ENCODE results near the gene PDGFB.

PDGFB gene

GRCh38 chr22:39238966-39239505 lies 5.7 kb downstream of the PDGFB start:
- no peak for DNase-seq

GRCh38 chr22:39238561-39238960 lies 6.2 kb downstream of the PDGFB start:
- DNase-seq: no peak

DNA sequence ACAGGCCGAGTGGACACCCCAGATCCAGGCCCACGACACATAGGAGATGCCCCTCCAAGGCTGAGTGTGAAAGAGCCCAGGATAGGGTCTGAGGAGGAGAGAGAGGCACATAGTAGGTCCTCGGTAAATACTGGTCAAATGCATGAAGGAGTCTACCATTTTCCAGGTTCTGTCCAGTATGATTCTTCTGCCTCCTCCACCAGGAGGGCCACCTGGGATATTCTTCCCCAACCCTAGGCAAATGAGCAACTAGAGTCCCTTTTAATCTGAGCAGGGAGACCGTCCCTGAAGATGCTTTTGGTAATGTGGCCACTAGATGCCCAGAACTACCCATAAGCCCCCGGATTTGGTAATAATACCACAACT lies 6.7 kb downstream of the PDGFB start:
- DNase-seq: no peak

- no peak for DNase-seq
These were observed 7.3 kb downstream of the PDGFB start for GRCh38 chr22:39237318-39238100.

DNA sequence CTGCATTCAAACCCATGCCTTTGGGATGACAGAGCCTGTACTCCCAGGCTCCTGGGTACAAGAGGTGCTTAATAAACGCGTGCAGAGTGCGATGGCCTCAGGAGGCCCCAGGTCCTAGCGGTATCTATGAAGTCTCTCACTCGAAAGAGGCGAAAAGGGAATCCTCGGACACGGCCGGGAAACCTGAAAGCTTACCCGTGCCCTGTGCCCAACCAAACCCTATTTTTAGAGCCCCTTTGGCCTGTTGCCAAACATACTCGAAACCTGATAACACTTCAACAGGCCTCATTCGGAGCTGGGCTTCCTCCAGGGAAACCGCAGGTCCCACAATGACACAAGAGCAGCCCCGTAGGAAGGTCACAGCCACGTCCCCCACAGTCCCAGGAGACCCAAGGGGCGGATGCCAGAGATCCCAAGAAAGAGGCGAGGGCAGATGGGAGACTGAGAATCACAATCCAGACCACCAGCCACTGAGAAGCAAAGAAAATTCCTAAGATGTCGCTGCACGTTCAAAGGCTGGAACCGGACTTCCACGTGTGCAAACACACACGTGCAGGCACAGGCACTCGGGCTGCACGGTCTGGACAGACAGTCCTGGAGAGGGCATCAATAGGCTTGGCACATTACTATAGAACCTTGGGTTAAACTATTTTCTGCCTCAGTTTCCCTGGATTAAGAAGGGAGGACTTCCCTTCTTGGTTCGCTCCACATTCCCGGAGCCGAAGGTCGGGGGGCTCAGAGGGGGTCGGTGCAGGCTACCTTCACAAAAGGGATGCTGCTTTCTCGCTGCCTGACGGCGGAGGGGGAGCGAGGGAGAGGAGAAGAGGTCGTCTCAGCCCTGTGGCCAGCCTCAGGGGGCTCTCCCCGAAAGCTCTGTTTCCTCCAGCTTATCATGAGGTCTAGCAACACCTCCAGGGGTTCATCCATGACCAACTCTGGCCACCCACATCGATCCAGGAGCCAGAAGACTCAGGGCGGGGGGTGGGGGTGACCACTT lies 8.2 kb downstream of the PDGFB start:
- DNase-seq: no peak

DNA sequence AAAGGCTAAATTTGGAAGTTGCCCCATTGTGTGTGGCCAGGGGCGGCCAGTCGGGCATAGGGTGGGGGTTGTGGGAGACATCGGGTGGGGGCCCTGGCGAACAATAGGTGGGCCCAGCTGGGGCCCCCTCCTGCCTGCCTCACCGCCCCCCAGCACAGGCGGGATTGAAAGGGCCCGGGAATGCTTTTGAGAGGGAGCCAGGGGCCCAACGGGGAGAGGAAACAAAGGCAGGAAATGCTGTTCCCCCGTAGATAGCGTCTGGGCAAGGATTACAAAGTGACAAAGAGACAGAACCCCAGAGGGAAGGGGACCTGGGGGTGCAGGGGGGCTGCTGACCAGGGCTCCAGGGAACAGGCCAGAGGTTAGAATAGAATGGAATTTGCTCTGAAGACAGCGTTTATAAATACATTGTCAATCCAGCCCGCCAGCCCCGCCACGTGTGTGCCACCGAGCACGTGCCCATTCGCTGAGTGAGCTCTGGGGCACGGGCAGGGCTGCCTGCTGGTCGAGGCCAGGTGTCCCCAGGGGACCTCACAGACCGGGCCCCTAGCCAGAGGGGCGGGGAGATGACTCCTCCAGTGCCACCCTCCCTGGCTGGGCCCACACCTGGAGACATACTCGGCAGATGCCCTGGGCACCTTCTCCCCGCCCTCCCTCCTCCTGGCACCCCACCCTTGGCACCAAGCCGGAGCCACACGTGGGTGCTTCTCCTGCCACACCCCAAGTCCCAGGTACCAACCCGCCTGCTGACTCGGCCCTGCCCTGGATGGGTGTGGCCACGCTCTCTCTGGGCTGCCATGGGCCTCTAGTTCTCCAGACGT lies 9.7 kb downstream of the PDGFB start:
- DNase-seq: no peak

DNA sequence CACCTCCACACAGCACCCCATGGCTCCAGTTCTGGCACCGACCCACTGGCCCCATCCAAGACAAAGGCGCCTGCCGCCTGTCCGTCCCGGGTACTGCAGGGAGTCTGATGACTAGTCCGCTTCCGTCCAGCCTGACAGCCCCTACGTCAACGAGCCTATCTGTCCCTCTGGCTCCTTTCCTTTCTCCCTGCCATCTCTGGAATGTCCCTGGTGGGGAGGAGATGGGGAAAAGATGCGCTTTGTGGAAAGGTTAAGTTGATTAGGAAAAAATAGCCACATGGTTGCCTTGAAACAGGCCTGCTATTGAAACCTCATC lies 10.4 kb downstream of the PDGFB start:
- DNase-seq: no peak

- DNase-seq: no peak
These were observed 10.9 kb downstream of the PDGFB start for GRCh38 chr22:39233710-39234471.

DNA sequence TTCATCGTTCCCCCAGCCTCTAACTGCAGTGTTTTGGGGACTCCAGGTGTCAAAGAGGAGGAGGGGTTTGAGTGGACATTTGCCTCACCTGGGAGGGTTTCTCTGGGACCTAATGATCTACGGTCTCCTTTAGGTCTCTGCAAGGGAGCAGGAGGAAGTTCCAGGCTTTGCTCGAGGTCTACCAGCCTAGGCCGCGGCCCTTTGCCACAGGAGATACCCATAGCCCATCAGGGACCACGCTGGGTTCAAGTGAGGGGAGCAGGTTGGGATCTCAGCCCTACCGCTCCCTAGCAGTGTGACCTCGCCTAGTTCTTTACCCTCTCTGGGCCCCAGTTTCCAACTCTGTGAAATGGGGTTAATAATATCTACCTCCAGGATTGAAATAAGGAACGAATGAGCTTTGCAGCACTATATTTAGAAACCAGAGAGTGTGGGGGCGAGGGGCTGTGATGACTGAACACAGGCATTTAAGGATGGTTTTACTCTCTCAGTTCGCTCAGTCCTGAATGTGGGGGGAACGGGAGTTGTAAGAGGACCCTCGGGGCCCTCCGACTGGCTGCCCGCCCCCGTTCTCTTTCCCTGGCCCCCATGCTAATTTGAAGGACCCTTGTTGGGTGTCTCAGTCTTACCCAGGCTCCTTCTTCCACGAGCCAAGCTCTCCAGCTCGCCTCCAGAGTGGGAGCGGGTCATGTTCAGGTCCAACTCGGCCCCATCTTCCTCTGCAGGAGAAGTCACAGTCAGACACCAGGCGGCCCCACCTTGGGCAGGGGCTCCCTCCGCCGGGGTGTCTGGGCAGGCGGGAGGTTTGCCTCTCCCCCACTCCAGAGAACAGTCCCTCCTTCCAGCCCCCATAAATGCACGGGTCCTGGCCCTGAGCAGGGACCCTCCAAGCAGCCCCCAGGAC lies 11.7 kb downstream of the PDGFB start:
- no peak for DNase-seq

GRCh38 chr22:39232246-39232645 lies 12.5 kb downstream of the PDGFB start:
- DNase-seq: no peak

DNA sequence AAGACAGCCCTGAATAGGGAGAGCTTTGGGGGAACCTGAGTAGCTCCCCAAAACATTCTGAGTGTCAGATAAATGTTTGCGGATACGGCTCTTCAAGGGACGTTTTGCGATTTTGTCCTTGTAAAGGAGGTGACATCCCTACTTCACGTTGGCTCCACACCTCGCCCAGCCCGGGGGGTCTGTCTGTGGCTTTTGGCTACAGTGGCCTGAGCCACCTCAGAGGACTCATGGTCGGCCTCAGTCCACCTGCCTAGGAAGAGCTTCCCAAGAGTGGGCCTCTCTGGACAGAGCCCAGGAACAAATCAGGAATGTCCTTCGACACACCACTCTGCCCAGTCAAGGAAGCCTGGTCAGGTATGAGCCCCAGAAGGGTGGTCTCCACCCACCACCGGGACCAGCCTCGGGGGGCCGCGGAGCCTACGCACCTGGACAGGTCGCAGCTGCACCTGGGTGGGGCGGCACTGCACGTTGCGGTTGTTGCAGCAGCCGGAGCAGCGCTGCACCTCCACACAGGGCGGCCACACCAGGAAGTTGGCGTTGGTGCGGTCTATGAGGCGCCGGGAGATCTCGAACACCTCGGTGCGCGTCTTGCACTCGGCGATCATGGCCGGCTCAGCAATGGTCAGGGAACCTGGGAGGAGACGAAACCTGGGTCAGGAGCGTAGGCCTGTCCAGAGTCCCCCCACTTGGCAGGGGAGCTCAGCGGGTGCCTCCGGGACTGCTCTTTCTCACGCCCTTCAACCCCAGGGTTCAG lies 13.4 kb downstream of the PDGFB start:
- no peak for DNase-seq

- no peak for DNase-seq
These were observed 14.3 kb downstream of the PDGFB start for GRCh38 chr22:39230261-39231196.

- DNase-seq: no peak
These were observed 15.0 kb downstream of the PDGFB start for GRCh38 chr22:39229688-39230260.

GRCh38 chr22:39229075-39229474 lies 15.7 kb downstream of the PDGFB start:
- DNase-seq: no peak

GRCh38 chr22:39227542-39228272 lies 17.1 kb downstream of the PDGFB start:
- DNase-seq: no peak

- no peak for DNase-seq
These were observed 18.4 kb downstream of the PDGFB start for GRCh38 chr22:39226353-39226752.

- DNase-seq: no peak
These were observed 19.2 kb downstream of the PDGFB start for GRCh38 chr22:39225591-39225990.

DNA sequence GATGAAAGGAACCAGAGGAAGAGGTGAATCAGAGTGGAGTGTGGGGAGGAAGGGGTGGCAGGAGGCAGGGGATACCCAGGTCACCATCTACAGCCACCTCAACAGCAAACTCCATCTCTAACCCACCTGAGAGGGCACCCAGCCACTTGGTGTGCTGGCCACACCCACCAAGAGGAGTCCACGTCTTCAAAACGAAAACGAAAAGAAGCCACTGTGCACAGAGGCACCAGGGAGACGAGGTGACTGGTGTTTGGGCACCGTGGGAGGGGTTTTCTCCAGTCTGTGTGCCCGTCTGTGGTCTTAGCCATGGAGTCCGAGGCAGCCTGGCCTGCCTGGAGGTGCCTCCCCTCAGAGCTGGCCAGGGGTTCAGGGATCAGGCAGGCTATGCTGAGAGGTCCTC lies 20.2 kb downstream of the PDGFB start:
- DNase-seq: no peak

Measured in cerebellar nuclear complex (tissue), 1 donor.